ENCODE measurements around the gene NAV2.
A peak's percentile ranks its signal among the peaks of the same experiment; 100 is the strongest.

NAV2 gene, protein sequence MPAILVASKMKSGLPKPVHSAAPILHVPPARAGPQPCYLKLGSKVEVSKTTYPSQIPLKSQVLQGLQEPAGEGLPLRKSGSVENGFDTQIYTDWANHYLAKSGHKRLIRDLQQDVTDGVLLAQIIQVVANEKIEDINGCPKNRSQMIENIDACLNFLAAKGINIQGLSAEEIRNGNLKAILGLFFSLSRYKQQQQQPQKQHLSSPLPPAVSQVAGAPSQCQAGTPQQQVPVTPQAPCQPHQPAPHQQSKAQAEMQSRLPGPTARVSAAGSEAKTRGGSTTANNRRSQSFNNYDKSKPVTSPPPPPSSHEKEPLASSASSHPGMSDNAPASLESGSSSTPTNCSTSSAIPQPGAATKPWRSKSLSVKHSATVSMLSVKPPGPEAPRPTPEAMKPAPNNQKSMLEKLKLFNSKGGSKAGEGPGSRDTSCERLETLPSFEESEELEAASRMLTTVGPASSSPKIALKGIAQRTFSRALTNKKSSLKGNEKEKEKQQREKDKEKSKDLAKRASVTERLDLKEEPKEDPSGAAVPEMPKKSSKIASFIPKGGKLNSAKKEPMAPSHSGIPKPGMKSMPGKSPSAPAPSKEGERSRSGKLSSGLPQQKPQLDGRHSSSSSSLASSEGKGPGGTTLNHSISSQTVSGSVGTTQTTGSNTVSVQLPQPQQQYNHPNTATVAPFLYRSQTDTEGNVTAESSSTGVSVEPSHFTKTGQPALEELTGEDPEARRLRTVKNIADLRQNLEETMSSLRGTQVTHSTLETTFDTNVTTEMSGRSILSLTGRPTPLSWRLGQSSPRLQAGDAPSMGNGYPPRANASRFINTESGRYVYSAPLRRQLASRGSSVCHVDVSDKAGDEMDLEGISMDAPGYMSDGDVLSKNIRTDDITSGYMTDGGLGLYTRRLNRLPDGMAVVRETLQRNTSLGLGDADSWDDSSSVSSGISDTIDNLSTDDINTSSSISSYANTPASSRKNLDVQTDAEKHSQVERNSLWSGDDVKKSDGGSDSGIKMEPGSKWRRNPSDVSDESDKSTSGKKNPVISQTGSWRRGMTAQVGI (N-terminal part only)

DNA sequence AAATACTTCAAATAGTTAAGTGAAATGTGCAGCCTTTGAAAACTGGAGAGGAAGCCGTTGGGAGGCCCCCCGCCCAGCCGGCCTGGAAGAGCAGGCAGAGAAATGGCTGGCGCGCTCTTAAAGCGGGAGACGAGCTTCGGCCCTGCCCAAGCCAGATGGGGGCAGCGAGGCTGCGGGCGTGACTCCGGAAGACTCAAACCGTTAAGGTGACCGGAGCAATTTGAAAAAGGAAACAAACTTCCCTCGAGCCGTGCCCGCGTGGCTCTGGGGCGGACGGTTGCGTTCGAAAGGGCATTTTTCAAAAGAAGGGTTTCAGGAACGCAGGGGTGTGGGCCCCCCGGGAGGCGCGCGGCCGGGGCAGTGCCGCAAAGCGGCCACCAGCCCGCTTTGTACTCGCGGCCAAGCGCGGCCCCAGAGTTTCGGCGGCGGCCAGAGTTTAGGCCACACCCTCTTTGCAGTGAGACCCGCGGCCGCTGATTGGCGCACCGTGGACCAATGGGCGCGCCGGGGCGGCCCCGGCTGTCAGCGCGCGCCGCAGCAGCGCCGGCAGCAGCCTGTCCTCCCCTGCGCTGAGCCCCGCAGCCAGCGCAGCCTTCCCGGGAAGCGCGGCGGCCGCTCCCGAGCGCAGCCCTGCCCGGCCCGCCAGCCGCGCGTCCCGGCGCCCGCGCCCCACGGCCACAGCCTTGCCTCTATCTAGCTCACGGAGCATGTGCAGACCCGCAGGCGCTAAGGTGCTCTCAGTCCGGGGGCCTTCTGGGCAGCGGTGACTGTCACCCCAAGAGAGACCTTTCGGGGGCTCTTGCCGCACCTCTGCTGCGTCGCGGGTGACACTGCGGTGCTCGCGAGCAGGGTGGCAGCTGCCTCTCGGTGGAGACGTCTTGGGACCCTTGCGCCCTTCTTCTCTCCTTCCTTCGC lies at the start of gene NAV2:
TSS of gene NAV2 (plus strand) at position 557 of the 915 bp plus-strand sequence. CDS start 859 bp downstream, outside the sequence.
- in situ Hi-C loops (cut with HindIII; ENCODE audit: low sequenced_read_pairs): no loop called here
- peak; percentile 96 for DNase-seq (ENCODE audit: low read depth, low spot score)
- H3K4me3 ChIP-seq (ENCODE audit: low read depth, low read length): peak within 1 kb of the TSS; percentile 86
- TF ChIP-seq, protein P1, sequence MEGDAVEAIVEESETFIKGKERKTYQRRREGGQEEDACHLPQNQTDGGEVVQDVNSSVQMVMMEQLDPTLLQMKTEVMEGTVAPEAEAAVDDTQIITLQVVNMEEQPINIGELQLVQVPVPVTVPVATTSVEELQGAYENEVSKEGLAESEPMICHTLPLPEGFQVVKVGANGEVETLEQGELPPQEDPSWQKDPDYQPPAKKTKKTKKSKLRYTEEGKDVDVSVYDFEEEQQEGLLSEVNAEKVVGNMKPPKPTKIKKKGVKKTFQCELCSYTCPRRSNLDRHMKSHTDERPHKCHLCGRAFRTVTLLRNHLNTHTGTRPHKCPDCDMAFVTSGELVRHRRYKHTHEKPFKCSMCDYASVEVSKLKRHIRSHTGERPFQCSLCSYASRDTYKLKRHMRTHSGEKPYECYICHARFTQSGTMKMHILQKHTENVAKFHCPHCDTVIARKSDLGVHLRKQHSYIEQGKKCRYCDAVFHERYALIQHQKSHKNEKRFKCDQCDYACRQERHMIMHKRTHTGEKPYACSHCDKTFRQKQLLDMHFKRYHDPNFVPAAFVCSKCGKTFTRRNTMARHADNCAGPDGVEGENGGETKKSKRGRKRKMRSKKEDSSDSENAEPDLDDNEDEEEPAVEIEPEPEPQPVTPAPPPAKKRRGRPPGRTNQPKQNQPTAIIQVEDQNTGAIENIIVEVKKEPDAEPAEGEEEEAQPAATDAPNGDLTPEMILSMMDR (IDR thresholded peaks at IDR 0.05; ENCODE audit: low read depth, low read length): no peak

DNA sequence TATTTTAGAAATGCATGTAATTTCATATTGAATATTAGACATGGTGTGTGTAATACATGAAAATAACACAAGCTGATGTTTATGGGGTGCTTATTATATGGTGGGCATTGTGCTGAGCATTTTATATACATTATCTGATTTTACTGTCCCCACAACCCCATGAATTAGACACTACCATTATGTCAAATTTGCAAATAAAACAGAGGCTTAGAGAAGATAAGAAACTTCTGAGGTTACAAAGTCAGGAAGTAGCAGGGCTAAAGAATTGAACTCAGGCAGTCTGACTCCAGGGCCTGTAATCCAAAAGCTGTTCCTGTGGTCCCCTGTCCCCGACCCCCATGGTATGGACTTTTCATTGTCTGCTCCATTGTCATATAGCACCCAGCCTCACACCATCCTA lies 49.4 kb upstream of the NAV2 start:
- DNase-seq (ENCODE audit: low read depth, low spot score): no peak
- in situ Hi-C loops (cut with HindIII; ENCODE audit: low sequenced_read_pairs): no loop called here
- TF ChIP-seq, protein P1 (IDR thresholded peaks at IDR 0.05; ENCODE audit: low read depth, low read length): no peak
- H3K4me3 ChIP-seq (ENCODE audit: low read depth, low read length): no peak overlapping the region

DNA sequence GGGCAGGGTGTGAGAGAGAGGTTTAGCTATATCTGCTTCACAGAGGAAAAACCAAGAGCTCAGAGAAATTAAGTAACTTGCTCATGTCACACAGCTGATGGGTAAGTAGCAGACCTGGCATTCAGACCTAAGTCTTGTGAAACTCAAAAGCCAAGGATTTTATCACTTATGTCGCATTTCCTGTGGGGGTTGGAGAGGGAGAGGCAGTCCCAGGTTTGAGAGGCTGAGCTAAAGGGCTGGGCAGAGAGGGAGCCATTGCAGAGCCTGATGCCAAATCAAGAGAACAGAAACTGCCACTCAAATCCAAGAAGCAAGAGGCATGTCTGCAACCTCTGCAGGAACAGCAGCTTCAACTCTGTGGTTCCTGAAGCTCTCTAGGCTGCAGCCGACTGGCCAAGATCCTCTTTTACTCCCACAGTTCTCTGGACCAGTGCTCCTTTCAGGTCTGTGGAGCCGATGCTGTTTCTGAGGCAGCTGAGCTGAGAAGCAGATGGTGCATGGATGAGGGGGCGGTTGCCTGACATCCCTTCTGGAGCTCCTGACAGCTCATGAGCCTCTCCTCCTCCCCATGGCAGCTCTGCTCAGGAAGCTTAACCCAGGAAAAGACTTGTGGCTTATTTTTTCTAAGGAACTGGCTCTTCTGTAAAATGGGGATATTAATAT lies 47.6 kb upstream of the NAV2 start:
- TF ChIP-seq, protein P1 (IDR thresholded peaks at IDR 0.05; ENCODE audit: low read depth, low read length): no peak
- DNase-seq (ENCODE audit: low read depth, low spot score): no peak
- in situ Hi-C loops (cut with HindIII; ENCODE audit: low sequenced_read_pairs): no loop called here
- no peak overlapping the region for H3K4me3 ChIP-seq (ENCODE audit: low read depth, low read length)

DNA sequence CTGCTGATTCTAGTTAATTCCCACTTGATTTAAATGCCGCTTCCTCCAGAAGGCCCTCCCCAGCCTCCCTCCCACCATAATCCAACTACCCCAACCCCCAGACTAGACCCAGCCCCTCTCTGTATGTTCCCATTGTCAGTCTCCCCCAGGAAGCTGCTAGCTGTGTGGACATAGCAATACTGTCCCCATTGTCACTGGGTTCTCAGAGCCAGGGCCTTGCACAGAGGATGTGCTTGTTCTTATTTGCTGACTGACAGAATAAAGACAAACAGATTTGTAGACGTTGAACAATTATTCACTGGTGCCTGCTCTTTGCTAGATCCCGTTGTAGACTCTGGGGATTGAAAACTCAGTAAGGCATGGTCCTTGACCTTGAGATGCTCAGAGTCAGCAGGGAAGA lies 45.7 kb upstream of the NAV2 start:
- no peak overlapping the region for H3K4me3 ChIP-seq (ENCODE audit: low read depth, low read length)
- no peak for DNase-seq (ENCODE audit: low read depth, low spot score)
- TF ChIP-seq, protein P1 (IDR thresholded peaks at IDR 0.05; ENCODE audit: low read depth, low read length): no peak
- in situ Hi-C loops (cut with HindIII; ENCODE audit: low sequenced_read_pairs): no loop called here

DNA sequence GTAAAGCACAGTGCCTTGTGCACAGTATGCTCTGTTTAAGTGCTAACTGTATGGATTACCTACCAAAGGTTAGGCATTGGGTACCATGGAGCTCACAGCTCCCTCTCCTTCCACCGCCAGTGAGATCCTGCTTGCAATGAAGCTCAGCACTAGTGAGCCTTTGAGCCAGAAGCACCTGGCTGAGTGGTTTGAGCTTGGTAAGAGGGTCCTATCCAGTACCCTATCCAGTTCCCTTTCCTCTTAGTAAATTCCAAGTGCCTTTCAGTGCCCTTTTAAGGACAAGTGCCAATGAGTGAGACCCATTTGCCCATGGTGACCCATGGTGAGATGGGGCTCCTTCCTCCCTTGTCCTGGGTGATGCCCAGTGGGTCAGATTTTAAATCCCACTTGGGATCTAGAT lies 43.1 kb upstream of the NAV2 start:
- no peak for DNase-seq (ENCODE audit: low read depth, low spot score)
- in situ Hi-C loops (cut with HindIII; ENCODE audit: low sequenced_read_pairs): no loop called here
- TF ChIP-seq, protein P1 (IDR thresholded peaks at IDR 0.05; ENCODE audit: low read depth, low read length): no peak
- no peak overlapping the region for H3K4me3 ChIP-seq (ENCODE audit: low read depth, low read length)
